NCI-H187 (cell line): ENCODE measurements around the gene PTPN9.
A peak's percentile ranks its signal among the peaks of the same experiment; 100 is the strongest.
"Not testable (repeated sequence)": the region's sequence is repeated elsewhere in the genome, so short reads cannot be mapped to it uniquely, and the experiment has no call there.

ENCODE experiments used
- DNase-seq, 2 experiments: peaks; one replicate each; lab custom pipeline; 2025; lab: John Stamatoyannopoulos, UW

Gene PTPN9

DNA sequence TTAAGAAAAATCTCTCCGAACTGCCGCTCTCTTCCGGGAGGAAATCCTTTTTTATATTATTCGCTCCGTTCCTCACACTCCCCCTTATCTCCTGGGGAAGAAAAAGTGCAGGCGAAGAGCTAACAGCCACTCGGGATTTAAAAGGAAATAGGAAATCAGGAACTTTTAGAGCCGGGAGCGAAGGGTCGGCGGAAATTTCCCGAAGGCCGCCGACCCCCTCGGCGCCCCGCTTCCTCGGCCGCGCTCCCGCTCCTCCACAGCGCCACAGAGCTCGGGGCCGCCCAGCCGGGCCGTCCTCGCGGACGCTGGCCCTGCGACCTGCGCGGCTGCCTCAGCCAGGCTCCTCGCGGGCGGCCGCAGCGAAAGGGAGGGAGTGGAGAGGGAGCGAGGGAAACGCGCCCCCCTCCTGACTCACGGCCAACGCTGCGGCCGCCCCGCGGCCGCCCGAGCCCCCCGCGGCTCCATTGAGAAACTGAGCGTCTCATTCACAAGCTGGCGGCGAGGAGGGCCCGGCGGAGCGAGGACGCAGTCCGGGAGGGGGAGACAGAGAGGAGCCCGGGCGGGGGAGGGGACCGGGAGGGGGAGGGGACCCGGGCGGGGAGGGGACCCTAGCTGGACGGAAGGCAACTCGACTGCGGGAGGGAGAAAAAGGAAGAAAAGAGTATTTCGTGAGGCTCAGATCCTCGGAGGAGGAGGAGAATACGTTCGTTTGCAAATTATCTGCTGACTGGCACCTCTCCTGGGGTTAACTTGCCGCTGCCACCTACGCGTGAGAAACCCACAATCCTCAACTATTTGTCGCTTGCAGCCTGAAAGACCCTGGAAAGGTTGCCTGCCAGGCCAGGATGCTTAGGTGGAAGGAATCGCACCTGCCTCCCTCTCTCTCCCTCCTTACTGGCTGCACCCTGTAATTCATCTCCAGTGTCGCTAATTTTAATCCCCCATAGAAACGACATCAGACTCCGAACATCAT, at the start of gene PTPN9:
Gene PTPN9 (minus strand): TSS at position 368 of the 973 bp plus-strand sequence. CDS start 539 bp downstream, outside the sequence.
- DNase-seq, result peak in 1 of 2 experiments; percentile 49

DNA sequence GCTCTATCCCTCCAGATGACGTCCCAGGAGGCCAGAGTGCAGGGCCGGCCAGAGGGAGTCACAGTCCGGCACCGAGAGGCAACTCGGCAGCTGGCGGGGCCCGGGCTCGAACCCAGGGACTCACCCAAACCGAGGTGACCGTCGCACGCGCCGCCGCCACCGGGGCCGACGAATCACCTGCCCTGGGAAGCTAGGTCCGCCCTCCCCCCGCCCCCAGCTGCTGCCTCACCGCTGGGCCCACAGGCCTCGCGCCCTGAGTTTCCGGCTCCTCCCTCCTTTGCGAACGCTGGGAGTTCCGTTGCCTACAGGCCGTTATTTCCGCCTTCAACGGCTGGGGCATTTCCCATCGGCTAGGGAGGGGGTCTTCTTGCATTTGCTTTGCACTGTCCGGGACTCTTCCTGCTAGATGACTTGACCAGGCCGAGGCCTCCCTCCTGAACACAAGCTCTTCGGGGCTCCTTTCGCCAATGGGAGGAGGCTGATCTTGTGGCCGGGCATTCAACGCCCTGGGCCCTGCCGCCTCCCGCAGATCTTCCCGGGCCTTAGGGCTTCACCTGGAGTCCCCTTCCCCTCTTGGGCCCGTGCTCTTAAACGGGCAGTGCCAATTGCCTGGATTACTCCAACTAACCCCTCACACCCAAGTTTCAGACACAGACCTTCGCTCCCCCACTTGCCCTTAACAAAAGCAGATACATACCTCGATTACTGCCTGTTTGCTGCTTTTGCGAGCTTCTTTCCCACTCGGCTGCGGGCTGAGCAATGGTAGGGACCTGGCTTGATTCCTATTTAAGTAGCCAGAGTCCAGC, 46.6 kb upstream of the PTPN9 start, which contains the start of gene SNUPN:
Gene SNUPN (minus strand): TSS at position 184 of the 806 bp plus-strand sequence. CDS start 4,674 bp downstream, outside the sequence.
- DNase-seq, result peak; percentile 38 to 81

DNA sequence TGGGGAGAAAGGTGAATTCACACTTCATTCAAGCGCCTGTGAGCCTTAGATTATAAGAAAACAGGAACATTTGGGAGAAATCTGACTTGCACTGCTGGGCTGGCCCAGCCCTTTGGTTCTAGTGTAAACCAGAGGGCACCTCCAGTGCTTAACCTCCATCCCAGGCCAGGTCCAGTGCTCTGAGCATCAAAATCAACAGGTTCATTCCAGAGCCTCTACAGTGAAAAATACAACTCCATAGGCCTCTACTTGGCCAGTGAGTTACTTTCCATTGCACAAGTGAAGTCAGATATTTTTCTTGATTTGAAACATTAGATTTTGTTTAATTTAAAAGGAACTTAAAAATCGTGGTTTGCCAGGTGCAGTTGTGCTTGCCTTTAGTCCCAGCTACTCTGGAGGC, 43.4 kb upstream of the PTPN9 start:
- no peak for DNase-seq

DNA sequence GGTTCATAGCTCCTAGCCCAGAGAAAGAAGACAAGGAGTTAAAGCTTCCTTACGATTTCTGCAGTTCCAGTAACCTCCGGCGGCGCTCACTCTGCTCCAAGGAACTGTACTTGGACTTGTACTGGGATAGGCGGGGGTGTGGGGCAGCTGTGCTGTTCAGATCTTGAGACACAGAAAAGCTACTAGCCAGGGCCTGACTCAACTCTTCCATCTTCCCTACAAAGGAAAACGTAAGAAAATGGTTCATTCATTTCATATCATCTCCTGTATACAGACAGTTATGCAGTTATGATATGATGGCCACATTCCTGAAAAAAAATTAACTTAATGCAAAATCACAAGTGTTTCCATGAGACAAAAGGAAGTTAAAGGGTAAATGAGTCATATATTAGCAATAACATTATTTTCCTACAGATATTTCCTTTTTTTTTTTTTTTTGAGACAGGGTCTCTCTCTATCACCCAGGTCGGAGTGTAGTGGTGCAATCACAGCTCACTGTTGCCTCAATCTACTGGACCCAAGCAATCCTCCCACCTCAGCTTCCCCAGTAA, 41.8 kb upstream of the PTPN9 start:
- no peak for DNase-seq

DNA sequence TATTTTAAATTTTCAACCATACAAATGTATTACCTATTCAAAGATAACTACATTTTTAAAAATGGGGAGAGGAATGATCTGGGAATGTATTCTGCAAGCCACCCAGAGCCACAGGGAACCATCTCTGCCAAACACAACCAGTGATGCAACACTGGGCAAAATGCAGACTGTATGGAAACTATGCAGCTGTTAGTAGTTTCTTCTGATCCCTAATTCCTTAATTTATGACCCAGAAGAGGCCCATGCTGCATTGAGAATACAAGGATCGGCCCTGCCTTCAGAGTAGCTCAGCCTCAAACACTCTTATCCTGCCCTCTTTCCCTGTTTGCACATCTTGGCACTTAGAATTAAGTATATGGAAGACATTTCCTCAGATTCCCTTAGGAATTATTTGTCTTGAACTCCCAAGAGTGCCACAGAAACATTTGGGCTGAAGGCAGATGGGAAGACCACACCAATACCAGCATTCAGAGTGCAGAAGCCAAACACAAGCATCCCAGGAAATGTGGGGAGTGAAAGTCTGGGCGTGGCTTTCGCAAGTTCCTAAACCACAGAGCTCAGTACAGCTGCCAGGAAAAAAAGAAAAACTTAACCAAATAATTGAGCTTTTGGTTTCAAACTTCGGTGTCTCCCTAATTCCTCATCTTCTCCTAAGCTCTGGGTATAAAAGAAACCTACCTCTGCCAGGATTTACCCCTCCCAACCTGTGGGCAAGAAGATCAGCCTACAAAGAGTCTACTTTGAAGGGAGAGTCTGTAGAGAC, 41.1 kb upstream of the PTPN9 start:
- DNase-seq, result no peak

DNA sequence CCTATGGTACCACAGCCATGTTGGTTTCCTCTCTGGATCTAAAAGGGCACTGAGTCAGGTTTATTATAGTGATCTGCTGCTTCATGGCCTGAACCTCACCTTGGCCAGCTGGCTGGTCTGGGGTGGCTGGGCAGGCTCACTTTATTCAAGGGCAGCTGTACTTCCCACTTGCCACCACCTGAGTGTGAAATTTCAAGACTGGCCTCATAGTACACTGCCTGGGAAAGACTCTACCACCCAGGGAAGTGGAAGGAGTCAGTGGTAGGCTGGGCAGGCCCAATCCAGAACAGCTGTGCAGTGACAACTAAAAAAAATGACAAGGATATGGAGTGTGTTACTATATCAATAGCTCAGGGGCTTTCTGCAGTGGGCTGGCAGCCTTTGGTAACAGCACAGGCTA, 37.7 kb upstream of the PTPN9 start:
- DNase-seq, result no peak

DNA sequence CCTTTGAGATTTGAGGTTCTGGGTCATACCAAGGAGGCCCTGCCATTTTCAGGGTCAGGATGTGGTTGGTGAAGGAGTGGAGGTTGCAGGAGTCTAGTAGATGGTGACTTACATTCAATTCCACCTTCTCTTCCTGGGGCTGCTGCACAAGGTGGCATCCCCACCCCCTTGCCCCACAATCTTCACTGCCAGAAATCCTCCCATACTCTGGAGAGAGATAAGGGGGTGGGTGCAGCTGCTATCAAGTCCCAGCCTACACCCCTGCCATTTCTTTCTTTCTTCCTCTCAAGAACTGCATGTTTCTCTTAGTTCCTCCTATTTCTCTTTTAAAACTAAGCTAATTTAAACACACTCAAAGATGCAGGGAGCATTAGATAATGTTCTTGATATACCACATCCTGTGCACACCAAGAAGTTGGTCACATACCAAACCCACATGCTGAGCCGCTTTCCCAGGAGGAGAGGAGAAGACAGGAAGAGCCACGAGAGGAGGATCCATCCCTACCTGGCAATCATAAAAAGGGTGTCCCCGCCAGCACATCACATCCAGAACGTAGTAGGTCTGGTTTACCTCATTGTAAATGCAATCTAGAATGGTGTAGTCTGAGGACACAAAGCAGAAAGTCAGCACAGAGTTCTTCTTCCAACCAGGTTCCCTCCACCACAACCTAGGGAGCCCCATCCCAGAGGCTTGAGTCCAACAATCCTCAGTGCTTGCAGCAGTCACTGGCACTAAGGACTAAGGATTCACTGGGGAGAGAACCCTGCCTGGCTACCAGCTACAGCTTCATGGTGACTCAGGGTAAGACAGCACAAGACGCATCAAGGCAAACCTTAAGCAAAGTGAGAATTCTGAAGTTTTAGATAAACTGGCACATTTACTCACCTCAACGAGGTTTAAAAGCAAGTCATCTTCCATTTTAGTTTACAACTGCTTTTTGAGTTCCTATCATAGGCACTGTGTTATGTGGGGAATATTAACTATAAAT, 27.9 kb upstream of the PTPN9 start:
- DNase-seq, result no peak

DNA sequence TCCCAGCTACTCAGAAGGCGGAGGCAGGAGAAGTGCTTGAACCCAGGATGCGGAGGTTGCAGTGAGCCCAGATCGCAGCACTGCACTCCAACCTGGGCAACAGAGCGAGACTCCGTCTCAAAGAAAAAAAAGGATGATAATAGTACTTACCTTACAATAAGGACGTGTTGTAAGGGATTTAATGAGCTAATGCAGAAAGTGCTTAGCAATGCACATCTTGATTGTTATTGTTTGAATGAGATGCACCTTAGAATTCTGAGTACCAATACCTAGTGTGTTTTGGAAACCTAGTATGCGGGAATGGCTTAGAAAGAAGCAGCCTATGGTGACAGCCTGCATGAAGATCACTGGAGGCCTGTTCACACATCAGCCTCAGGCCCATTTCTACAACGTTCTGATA, 26.9 kb upstream of the PTPN9 start:
- no peak for DNase-seq

DNA sequence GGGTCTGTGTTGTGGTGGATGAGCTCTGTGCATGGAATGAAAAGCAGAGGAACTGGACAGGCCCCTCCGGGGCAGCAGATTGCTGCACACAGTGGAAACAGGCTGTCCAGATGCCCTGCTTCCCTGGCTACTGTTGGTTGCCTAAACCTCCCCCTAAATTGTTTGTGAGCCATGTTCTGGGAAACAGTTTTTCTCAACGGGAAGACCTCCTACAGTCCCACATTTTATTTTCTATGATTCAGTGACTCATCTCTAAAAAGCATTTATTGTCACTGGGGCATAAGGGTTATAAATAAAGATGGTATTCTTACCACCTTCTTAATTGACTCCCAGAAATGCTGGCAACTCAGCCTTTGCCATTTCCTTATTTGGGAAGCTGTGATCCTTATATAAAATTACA, 20.3 kb upstream of the PTPN9 start:
- DNase-seq, result no peak

DNA sequence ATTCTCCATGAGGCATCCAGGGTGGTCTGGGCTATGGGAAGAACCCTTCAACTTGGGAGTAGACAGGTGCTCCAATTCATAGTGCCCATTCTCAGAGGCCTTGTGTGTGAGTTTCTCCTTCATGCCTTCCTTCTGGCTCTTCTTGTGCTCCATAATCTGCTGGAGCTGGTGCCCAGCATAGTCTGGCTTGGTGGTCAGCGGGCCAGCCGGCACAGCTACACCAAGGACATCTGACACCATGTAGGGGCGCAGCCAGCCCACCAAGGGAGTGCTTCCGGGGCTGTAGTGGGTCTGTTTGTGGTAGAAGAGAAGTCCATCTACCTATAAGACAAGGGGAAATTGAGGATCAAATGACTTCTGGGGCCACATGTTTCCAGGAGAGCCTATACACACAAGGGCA, 19.2 kb upstream of the PTPN9 start:
- DNase-seq, result no peak

DNA sequence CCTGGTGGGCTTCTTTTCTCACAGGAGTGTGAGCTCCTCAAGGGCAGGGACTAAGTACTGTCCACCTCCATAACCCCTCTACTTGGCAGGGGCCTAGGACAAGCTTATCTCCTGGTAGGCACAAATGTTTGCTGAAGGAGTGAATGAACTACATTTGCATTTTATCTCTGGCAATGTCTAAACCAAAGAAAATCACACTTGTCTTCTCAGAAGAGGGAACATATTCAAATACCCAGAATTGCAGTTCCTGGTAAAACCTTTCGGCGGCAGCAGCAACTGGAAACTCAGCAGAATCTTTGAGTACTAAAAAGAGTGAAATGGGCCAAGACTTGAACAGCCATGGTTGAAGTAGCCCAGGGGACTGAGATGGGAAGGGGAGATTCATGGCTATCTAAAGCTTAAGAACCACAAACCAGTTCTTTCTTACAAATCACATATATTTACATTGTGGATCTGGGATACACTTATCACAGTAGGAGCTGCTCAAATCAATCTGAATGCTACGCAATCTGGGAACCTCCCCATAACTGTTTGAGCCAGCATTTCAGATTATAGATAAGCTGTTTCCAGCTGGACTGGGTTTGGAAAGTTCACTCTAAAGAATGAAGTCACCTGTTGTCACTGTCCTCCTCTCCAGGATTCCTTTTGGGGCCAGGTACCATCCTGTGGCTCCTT, 18.7 kb upstream of the PTPN9 start:
- DNase-seq, result no peak

DNA sequence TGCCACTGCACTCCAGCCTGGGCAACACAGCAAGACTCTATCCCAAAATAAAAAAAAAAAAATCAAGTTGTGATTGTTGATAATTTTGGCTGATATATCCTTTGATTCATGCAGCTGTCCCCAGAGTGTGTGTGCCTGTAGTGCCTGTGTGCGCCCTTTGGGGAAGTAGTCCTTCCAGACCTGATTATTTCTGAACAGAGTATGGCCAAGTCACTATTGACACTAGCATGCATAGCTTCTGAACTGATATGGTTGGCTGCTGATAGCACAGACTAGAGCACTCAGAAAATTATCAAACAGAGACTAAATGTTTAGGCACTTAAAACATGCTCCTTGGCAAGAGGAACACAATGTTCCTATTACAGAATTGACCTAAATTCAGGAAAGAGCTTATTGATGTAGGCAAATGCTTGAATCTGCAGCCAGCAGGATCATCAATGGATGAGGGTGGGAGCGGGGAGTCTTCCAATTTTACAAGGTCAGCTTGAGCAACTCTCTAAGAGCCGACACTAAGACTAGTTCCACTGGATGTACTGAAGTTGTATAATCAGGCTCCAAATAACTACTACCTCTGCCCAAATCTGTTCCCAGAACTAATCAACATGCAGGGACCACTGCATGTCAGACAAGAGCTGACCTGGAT, 17.7 kb upstream of the PTPN9 start:
- DNase-seq, result no peak

DNA sequence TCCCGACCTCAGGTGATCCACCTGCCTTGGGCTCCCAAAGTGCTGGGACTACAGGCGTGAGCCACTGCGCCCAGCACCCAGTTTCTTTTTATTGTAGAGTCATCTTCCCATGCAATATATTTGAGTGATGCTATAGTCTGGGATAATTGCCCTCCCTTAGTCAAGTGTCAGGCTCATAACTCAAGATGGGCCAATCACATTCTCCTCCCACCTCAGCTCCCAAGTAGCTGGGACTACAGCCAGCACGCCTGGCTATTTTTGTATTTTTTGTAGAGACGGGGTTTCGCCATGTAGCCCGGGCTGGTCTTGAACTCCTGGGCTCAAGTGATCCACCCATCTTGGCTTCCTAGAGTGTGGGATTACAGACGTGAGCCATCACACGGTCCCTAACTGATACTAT, 15.2 kb upstream of the PTPN9 start:
- DNase-seq, result no peak

DNA sequence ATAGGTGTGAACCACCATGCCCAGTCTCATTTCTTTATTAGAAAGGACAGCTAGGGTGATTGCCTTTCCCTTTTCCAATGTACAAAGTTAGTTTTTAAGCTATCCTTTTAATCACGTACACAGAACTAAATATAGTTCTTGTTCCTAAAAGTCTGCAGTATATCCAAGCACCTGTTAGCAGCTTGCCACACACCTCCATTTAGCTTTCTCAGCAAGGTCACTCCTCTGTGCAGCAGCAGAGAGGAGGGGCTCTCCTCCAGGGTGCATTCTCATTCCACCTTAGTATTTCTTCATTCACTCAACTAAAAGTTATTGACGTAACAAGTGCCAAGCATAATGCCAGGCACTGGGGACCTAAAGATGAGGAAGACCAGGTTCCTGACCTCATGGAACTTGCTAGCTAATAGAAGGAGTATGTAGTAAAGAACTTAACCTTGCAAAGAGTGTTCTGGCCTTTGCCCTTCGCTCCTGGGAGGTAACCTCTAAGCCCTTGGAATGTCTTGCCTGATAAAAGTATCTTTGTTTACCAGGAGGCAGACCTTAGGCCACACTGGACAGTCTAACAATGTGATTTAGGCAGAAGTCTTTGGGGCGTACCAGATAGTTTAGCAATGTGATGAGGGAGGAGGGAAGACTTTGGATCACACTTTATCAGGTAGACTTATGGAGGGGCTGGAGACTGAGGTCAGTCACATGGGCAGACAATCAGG, 12.7 kb upstream of the PTPN9 start:
- DNase-seq, result no peak

DNA sequence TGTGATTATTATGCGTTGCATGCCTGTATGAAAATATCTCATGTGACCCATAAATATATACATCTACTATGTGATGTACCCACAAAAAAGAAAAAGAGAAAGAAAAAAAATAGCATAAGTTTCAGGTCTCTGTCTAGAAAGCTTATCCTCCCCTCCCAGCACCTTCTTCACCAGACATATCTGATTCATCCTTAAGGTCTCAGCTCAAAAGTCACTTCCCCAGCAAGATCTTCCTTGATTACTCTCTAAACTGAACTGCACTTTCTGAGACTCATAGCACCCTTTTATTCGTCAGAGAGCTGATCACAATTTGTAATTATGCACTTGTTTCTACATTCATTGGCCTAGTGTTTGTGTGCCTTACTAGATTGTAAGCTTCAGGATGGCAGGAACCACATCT, 11.1 kb upstream of the PTPN9 start:
- DNase-seq, result no peak

DNA sequence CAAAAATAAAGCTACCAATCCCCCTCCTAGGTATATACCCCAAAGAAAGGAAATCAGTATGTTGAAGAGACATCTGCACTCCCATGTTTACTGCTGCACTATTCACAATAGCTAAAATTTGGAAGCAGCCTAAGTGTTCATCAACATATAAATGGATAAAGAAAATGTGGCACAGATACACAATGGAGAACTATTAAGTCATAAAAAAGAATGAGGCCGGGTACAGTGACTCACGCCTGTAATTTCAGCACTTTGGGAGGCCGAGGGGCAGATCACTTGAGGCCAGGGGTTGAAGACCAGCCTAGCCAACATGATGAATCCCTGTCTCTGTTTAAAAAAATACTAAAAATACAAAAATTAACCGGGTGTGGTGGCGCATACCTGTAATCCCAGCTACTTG, 10.0 kb upstream of the PTPN9 start:
- no peak for DNase-seq

DNA sequence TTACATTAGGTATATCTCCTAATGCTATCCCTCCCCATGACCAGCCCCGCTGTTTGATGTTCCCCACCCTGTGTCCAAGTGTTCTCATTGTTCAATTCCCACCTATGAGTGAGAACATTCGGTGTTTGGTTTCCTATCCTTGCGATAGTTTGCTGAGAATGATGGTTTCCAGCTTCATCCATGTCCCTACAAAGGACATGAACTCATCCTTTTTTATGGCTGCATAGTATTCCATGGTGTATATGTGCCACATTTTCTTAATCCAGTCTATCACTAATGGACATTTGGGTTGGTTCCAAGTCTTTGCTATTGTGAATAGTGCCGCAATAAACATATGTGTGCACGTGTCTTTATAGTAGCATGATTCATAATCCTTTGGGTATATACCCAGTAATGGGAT, 7.3 kb upstream of the PTPN9 start:
- DNase-seq, result not testable (repeated sequence)

DNA sequence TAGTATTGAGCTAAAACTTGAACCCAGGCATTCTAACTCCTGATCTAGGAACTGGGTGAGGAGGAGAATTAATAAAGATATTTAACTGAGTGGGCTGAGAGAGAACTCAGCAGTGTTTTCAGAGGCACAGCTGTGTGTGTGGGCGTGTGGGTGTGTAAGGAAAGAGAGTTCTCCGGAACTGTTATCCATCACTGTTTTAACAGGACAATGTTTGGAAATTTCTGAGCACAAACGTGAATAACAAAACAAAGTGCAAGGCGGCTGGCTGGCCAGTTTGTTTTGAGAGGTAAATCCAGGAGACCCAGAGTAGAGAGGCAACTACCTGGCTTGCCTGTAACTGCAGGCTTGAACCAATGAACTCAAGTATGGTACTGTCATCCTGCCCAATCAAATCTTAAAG, 5.0 kb upstream of the PTPN9 start:
- DNase-seq, result no peak

DNA sequence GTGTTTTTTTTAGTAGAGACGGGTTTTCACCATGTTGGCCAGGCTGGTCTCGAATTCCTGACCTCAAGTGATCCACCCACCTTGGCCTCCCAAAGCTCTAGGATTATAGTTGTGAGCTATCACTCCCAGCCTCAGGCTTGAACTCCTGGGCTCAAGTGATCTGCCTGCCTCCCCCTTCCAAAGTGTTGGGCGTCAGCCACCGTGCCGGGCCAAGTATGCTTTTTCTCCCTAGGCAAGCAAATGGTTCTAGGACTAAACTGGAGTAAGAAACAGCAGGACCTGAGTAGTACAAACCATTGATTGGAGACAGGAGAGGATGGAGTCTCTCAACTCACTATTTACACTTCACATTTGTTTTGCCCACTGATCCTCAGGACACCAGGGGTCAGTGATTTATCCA, 4.6 kb upstream of the PTPN9 start:
- no peak for DNase-seq
